ENCODE results near the gene GFER. TPM values are rescaled to one million over a fixed set of nuclear protein-coding genes. Genes with fewer than 3 reads are reported as not detected.

Gene GFER
- total and polyA plus RNA-seq, 8 donors: 17.1 to 62.0 (median 25.9) TPM

- intact Hi-C loops (cut with DNase I): no loop called here
- no peak for FAIRE-seq
- Histone ChIP-seq H3K4me3 (no peak overlapping the region), H3K9me3 (no peaks in the 10 kb centered on the region), H3K27ac (no peak overlapping the region), H3K4me1 (peaks cover 0 to 5% (median 0%) of the 10 kb centered on the region in 3 donors), H3K27me3 (no peaks in the 10 kb centered on the region), H3K36me3 (no peaks in the 10 kb centered on the region)
- DNase-seq: no peak
- TF ChIP-seq, protein P1, sequence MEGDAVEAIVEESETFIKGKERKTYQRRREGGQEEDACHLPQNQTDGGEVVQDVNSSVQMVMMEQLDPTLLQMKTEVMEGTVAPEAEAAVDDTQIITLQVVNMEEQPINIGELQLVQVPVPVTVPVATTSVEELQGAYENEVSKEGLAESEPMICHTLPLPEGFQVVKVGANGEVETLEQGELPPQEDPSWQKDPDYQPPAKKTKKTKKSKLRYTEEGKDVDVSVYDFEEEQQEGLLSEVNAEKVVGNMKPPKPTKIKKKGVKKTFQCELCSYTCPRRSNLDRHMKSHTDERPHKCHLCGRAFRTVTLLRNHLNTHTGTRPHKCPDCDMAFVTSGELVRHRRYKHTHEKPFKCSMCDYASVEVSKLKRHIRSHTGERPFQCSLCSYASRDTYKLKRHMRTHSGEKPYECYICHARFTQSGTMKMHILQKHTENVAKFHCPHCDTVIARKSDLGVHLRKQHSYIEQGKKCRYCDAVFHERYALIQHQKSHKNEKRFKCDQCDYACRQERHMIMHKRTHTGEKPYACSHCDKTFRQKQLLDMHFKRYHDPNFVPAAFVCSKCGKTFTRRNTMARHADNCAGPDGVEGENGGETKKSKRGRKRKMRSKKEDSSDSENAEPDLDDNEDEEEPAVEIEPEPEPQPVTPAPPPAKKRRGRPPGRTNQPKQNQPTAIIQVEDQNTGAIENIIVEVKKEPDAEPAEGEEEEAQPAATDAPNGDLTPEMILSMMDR (IDR thresholded peaks at IDR 0.05): no peak
- no peak for ATAC-seq
- WGBS, 2 donors: 88 to 89% methylated on average over 15 of the region's 15 CpGs
Measured at GRCh38 chr16:2013527-2013926, 29.5 kb downstream of the GFER start.

- Histone ChIP-seq H3K27ac (no peak overlapping the region), H3K27me3 (peaks cover 0 to 5% (median 0%) of the 10 kb centered on the region in 4 donors), H3K36me3 (no peaks in the 10 kb centered on the region), H3K9me3 (no peaks in the 10 kb centered on the region), H3K4me3 (no peak overlapping the region), H3K4me1 (peaks cover under 1 to 8% (median 1%) of the 10 kb centered on the region in 3 donors)
- intact Hi-C loops (cut with DNase I): no loop called here
- FAIRE-seq: no peak
- peak in 2 of 4 donors; percentile 11 to 28 for ATAC-seq
- no peak for DNase-seq
- TF ChIP-seq, protein P1 (IDR thresholded peaks at IDR 0.05): no peak
- 84 to 87% methylated on average over 24 of the region's 24 CpGs for WGBS, 2 donors
Measured at GRCh38 chr16:2015117-2015946, 31.3 kb downstream of the GFER start.

DNA sequence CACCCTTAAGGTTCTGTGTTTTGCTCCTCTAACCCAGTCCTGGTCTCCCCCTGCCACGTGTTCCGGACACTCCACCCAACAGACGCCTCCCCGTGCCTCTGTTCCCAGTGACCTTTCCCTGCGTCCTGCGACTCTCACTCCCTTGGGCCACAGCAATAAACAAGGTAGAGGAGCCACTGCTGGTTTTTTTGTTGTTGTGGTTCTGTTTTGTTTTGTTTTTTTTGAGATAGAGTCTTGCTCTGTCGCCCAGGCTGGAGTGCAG lies 31.9 kb downstream of the GFER start:
- intact Hi-C loops (cut with DNase I): no loop called here
- FAIRE-seq: no peak
- WGBS, 2 donors: 86 to 89% methylated on average over 7 of the region's 7 CpGs
- Histone ChIP-seq H3K9me3 (no peaks in the 10 kb centered on the region), H3K27ac (no peak overlapping the region), H3K27me3 (peaks cover 0 to 7% (median 0%) of the 10 kb centered on the region in 4 donors), H3K4me1 (peaks cover 0 to 10% (median 4%) of the 10 kb centered on the region in 3 donors), H3K4me3 (no peak overlapping the region), H3K36me3 (no peaks in the 10 kb centered on the region)
- DNase-seq: no peak
- no peak for ATAC-seq
- TF ChIP-seq, protein P1 (IDR thresholded peaks at IDR 0.05): no peak

DNA sequence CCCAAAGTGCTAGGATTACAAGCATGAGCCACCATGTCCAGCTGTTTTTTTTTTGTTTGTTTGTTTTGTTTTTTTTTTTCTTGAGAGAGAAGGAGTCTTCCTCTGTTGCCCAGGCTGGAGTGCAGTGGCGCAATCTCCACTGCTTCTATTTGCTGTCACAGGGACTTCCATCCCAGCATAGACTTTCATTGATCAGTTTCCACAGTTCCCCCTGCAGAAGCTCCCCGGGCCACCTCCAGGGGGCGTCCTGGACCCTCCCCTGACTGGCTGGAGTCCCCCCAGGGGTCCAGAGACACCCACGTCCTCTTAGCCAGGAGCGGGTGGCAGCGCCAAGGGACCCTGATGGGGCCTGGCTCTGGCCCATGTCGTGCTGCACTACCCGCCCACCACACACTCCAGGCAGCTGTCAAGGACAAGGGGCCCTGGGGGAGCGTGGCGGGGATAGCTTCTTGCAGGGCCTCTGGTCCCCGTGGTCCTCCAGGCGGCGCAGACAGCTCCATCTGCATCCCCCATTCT lies 32.5 kb downstream of the GFER start:
- Histone ChIP-seq H3K9me3 (no peaks in the 10 kb centered on the region), H3K36me3 (no peaks in the 10 kb centered on the region), H3K4me3 (no peak overlapping the region), H3K27me3 (peaks cover 0 to 7% (median 0%) of the 10 kb centered on the region in 4 donors), H3K4me1 (peaks cover 0 to 10% (median 4%) of the 10 kb centered on the region in 3 donors), H3K27ac (no peak overlapping the region)
- intact Hi-C loops (cut with DNase I): no loop called here
- TF ChIP-seq, protein P1 (IDR thresholded peaks at IDR 0.05): no peak
- ATAC-seq (no peak), DNase-seq (peak in 1 of 6 donors; percentile 47), FAIRE-seq (no peak)
- WGBS, 2 donors: 49 to 50% methylated on average over 13 of the region's 13 CpGs

DNA sequence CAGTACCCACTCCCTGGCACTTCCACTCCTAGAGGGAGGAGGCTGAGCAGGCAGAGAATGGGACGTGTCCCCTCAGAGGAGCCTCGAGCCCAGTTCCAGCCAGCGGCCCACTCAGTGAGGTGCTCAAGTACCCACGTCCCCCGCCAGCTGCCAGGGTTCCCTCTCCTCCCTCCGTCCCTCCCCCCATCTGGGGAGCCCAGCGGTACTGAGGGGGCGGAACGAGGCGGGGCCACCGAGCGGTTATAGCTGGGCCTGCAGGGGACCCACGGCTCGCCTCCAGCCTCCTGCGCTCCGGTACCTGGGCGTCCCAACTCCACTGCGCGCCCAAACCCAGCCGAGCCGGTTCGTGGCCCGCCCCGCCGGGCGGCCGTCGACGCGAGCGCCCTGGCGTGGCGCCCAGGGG lies 35.5 kb downstream of the GFER start, which contains the start of gene NPW:
NPW (plus strand) TSS at position 268 of the 403 bp plus-strand sequence.
- H3K4me3 ChIP-seq: peak within 1 kb of the TSS in 1 of 4 donors; percentile 14
- TF ChIP-seq, protein P1 (IDR thresholded peaks at IDR 0.05): no peak

More for the DNA sequence above, 35.5 kb downstream of the GFER start, which contains the start of gene NPW:
- ATAC-seq: no peak
- Histone ChIP-seq H3K27ac (no peak within 1 kb of the TSS), H3K36me3 (no peaks in the 10 kb centered on the region), H3K4me1 (peaks cover 0 to 10% (median 4%) of the 10 kb centered on the region in 3 donors), H3K27me3 (peaks cover 0 to 7% (median 0%) of the 10 kb centered on the region in 4 donors), H3K9me3 (no peaks in the 10 kb centered on the region)
- intact Hi-C loops (cut with DNase I): no loop called here
- 2% methylated on average over 22 to 33 of the region's 33 CpGs for WGBS, 2 donors
- peak in 2 of 6 donors; percentile 28 to 68 for DNase-seq
- FAIRE-seq: no peak

Measured in pancreas (tissue), 10 donors.